ENCODE results near the gene FDXACB1. TPM values are rescaled to one million over a fixed set of nuclear protein-coding genes. Genes with fewer than 3 reads are reported as not detected.

Gene FDXACB1
- total RNA-seq, 1 donor from 2014 or later, result 1.6 TPM

DNA sequence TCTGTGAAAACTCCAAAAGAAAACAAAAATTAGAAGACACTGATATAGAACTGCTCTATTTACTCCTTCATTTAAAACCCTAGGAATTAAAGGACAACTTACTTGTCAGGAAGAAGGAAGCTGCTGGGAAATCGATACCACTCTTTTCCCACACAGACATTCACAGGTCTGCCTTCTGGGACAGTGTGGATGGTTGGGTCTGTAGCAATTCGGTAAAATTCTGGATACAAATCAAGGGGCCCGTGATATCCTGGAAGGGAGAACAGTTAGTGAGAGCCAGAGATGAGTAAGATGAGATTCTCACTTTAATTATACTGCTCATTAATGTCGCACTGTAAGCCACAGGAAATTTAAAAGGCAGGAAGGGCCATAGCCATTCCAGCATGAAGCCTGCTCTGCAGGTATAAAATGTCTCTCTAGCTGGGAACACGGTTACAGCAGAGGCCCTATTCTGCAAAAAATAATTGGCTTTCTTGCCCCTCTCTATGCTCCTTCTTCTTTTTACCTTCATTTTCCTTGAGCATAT is 41.5 kb downstream of the FDXACB1 start:
- H3K27ac Mint-ChIP-seq (ENCODE audit: unreplicated experiment), result no peak overlapping the region
- no peak overlapping the region for H3K4me3 Mint-ChIP-seq (ENCODE audit: unreplicated experiment)
- TF ChIP-seq, protein P1, sequence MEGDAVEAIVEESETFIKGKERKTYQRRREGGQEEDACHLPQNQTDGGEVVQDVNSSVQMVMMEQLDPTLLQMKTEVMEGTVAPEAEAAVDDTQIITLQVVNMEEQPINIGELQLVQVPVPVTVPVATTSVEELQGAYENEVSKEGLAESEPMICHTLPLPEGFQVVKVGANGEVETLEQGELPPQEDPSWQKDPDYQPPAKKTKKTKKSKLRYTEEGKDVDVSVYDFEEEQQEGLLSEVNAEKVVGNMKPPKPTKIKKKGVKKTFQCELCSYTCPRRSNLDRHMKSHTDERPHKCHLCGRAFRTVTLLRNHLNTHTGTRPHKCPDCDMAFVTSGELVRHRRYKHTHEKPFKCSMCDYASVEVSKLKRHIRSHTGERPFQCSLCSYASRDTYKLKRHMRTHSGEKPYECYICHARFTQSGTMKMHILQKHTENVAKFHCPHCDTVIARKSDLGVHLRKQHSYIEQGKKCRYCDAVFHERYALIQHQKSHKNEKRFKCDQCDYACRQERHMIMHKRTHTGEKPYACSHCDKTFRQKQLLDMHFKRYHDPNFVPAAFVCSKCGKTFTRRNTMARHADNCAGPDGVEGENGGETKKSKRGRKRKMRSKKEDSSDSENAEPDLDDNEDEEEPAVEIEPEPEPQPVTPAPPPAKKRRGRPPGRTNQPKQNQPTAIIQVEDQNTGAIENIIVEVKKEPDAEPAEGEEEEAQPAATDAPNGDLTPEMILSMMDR (IDR thresholded peaks at IDR 0.05; ENCODE audit: partially characterized antibody, unreplicated experiment), result no peak
- no peak for DNase-seq
- H3K36me3 Mint-ChIP-seq (ENCODE audit: unreplicated experiment), result no peaks in the 10 kb centered on the region
- no peaks in the 10 kb centered on the region for H3K9me3 Mint-ChIP-seq (ENCODE audit: unreplicated experiment)
- no peaks in the 10 kb centered on the region for H3K27me3 Mint-ChIP-seq (ENCODE audit: unreplicated experiment)
- H3K4me1 Mint-ChIP-seq (ENCODE audit: low read depth, unreplicated experiment), result peaks cover 17% of the 10 kb centered on the region

DNA sequence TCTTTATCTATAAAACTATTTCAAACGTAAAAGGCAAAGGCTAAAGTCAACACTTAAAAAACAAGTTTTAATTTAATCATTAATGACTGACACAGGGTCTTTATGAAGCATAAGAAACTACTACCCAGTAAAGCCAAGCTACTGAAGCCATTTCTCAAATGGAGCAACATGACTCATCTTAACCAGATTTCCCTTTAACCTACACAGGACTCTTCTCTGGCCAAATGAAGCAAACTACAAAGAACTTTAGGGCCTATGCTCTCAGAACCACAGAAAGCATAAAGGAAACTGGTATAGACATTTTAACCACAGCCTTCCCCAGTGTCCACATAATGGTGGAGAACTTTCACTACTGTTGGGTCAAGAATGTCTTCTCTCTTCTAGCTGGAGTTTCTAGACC is 42.2 kb downstream of the FDXACB1 start:
- Mint-ChIP-seq H3K9me3 (ENCODE audit: unreplicated experiment) (no peaks in the 10 kb centered on the region), H3K27ac (ENCODE audit: unreplicated experiment) (no peak overlapping the region), H3K36me3 (ENCODE audit: unreplicated experiment) (no peaks in the 10 kb centered on the region), H3K4me1 (ENCODE audit: low read depth, unreplicated experiment) (peaks cover 17% of the 10 kb centered on the region), H3K4me3 (ENCODE audit: unreplicated experiment) (no peak overlapping the region), H3K27me3 (ENCODE audit: unreplicated experiment) (no peaks in the 10 kb centered on the region)
- no peak for DNase-seq
- TF ChIP-seq, protein P1 (IDR thresholded peaks at IDR 0.05; ENCODE audit: partially characterized antibody, unreplicated experiment), result no peak

DNA sequence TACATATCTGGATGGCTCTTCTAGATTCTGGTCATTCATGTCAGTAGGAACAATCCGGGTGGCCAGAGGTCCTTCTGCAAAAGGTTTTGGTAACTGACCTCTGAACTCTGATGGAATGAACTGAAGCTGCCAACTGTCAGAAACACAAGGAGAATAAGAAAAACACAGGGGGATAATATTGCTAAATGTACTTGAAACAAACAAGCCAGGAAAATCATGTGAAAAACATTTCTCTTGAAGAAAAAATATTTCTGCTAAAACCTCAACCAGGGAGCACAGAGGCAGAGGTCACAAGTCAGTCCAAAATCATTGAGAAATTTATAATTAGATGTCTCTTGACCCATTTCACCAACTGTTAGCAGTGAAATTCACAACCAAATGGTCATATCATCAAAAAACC is 42.8 kb downstream of the FDXACB1 start:
- Mint-ChIP-seq H3K27me3 (ENCODE audit: unreplicated experiment) (no peaks in the 10 kb centered on the region), H3K9me3 (ENCODE audit: unreplicated experiment) (no peaks in the 10 kb centered on the region), H3K4me3 (ENCODE audit: unreplicated experiment) (no peak overlapping the region), H3K27ac (ENCODE audit: unreplicated experiment) (no peak overlapping the region), H3K4me1 (ENCODE audit: low read depth, unreplicated experiment) (peaks cover 17% of the 10 kb centered on the region), H3K36me3 (ENCODE audit: unreplicated experiment) (no peaks in the 10 kb centered on the region)
- no peak for DNase-seq
- TF ChIP-seq, protein P1 (IDR thresholded peaks at IDR 0.05; ENCODE audit: partially characterized antibody, unreplicated experiment), result no peak

DNA sequence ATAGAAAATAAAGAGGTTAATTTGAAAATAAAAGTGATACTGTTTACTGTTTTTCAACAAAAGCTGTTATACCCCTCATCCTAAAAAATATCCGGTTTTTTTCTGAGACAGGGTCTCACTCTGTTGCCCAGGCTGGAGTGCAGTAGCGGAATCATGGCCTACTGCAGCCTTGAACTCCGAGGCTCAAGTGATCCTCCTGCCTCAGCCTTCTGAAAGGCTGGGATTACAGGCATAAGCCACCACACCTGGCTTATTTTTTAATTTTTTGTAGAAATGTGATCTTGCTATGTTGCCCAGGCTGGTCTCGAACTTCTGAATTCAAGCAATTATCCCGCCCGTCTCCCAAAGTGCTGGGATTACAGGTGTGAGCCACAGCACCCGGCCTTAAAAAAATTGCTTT is 43.3 kb downstream of the FDXACB1 start:
- Mint-ChIP-seq H3K4me1 (ENCODE audit: low read depth, unreplicated experiment) (peaks cover 17% of the 10 kb centered on the region), H3K27me3 (ENCODE audit: unreplicated experiment) (no peaks in the 10 kb centered on the region), H3K4me3 (ENCODE audit: unreplicated experiment) (no peak overlapping the region), H3K9me3 (ENCODE audit: unreplicated experiment) (no peaks in the 10 kb centered on the region), H3K27ac (ENCODE audit: unreplicated experiment) (no peak overlapping the region), H3K36me3 (ENCODE audit: unreplicated experiment) (no peaks in the 10 kb centered on the region)
- TF ChIP-seq, protein P1 (IDR thresholded peaks at IDR 0.05; ENCODE audit: partially characterized antibody, unreplicated experiment), result no peak
- no peak for DNase-seq

DNA sequence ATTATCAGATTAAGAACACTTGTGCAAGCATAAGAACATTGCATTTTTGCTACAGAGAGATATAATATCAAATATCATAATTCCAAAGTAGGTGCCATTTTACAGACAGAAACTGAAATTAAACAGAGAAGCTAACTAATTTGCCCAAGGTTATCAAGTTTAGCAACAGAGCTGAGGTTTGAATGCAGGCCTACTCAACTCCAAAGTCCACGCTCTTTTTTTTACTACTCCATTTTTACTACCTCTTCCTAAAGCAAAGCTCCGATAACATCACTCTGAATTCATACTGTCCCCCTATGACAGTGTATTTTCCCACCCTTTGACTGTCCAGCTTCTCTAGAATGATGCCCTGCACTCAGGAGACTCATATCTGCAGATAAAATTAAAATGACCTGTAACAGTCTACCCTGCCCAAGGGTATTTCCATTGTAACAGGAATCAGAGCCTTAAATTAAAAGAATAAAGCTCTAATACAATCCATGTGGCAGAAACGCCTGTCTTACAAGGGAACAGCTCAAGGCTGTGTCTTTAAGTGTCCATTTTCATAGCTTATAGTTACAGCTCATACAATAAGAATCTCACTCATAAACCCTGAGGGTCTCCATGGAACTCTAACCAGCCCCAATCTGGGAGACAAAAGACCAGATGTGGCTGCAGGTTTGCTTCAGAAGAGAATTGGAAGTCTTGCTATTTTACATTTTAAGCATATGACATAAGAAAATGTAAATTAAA is 44.4 kb downstream of the FDXACB1 start:
- H3K4me3 Mint-ChIP-seq (ENCODE audit: unreplicated experiment), result no peak overlapping the region
- H3K27me3 Mint-ChIP-seq (ENCODE audit: unreplicated experiment), result no peaks in the 10 kb centered on the region
- H3K4me1 Mint-ChIP-seq (ENCODE audit: low read depth, unreplicated experiment), result peaks cover 17% of the 10 kb centered on the region
- no peaks in the 10 kb centered on the region for H3K36me3 Mint-ChIP-seq (ENCODE audit: unreplicated experiment)
- TF ChIP-seq, protein P1 (IDR thresholded peaks at IDR 0.05; ENCODE audit: partially characterized antibody, unreplicated experiment), result no peak
- no peaks in the 10 kb centered on the region for H3K9me3 Mint-ChIP-seq (ENCODE audit: unreplicated experiment)
- no peak overlapping the region for H3K27ac Mint-ChIP-seq (ENCODE audit: unreplicated experiment)
- no peak for DNase-seq

Data from glutamatergic neuron (in vitro differentiated cells).